Naive thymus-derived CD4-positive, alpha-beta T cell (primary cell): Measurements from ENCODE around the gene LILRB4. TPM values are rescaled to one million over a fixed set of nuclear protein-coding genes. Genes with fewer than 3 reads are reported as not detected.
"Not testable (repeated sequence)": the region's sequence is repeated elsewhere in the genome, so short reads cannot be mapped to it uniquely, and the experiment has no call there.

Experiments
- ATAC-seq: fragments of 150-1000 bp; cut with Tn5 transposase; 2 replicates; pipeline ENCODE4 v1.10.0; 2021; ENCODE audit warnings: mild to moderate bottlenecking, moderate library complexity
- CTCF ChIA-PET: fragments of 350-600 bp; sonication (Branson Sonifier 250); formaldehyde crosslinking; loops from one replicate; lab custom pipeline; 2021; ENCODE audit warnings: antibody characterized with exemption; lab: Charles Lee
- POLR2A ChIA-PET: fragments of 350-600 bp; sonication (Branson Sonifier 250); formaldehyde crosslinking; loops from one replicate; lab custom pipeline; 2021; ENCODE audit warnings: antibody characterized with exemption, inconsistent platforms; lab: Charles Lee
- DNase-seq, 9 donors: peaks; one replicate each; pipeline versions ENCODE4 v3.0.0 to v3.0.0-alpha.2; 2020 to 2022; ENCODE audit warnings: mixed read lengths in 1 of 9
- H3K27ac ChIP-seq: one replicate; pipeline ENCODE4 v1.7.0; 2013; ENCODE audit warnings: mild to moderate bottlenecking, low read depth, low read length, moderate library complexity
- H3K27me3 ChIP-seq, 2 donors: one replicate each; pipeline ENCODE4 v1.7.0; 2013; ENCODE audit warnings: low read length in 2 of 2, mild to moderate bottlenecking in 2 of 2, moderate library complexity in 2 of 2; ENCODE audit not compliant: control insufficient read depth in 2 of 2, insufficient read depth in 2 of 2
- H3K36me3 ChIP-seq, 3 experiments: 1 replicate in 2 of 3; 2 replicates in 1 of 3; pipeline ENCODE4 v1.7.0; 2013; ENCODE audit warnings: low read length in 3 of 3, mild to moderate bottlenecking in 3 of 3, moderate library complexity in 1 of 3; ENCODE audit not compliant: insufficient read depth in 3 of 3, control insufficient read depth in 2 of 3
- H3K4me1 ChIP-seq, 2 donors: one replicate each; pipeline ENCODE4 v1.7.0; 2013; ENCODE audit warnings: low read length in 2 of 2, mild to moderate bottlenecking in 2 of 2, moderate library complexity in 1 of 2; ENCODE audit not compliant: control insufficient read depth in 2 of 2, insufficient read depth in 2 of 2
- H3K4me3 ChIP-seq: 2 replicates; pipeline ENCODE4 v1.7.0; 2013; ENCODE audit warnings: mild to moderate bottlenecking, low read length
- H3K9me3 ChIP-seq, 3 experiments: 1 replicate in 2 of 3; 2 replicates in 1 of 3; pipeline ENCODE4 v1.7.0; 2013; ENCODE audit warnings: low read length in 3 of 3; ENCODE audit not compliant: control insufficient read depth in 2 of 3
- H3K27ac Mint-ChIP-seq, 9 donors: one replicate each; pipeline ENCODE4 v1.8.0; 2020 to 2022; ENCODE audit warnings: mixed read lengths in 9 of 9, mild to moderate bottlenecking in 8 of 9, moderate library complexity in 5 of 9, inconsistent platforms in 2 of 9
- H3K27me3 Mint-ChIP-seq, 5 donors: one replicate each; pipeline ENCODE4 v1.8.0; 2021 to 2022; ENCODE audit warnings: mixed read lengths in 5 of 5, mild to moderate bottlenecking in 1 of 5
- H3K36me3 Mint-ChIP-seq, 5 donors: one replicate each; pipeline ENCODE4 v1.8.0; 2020 to 2022; ENCODE audit warnings: mixed read lengths in 5 of 5, mild to moderate bottlenecking in 3 of 5, inconsistent platforms in 1 of 5
- H3K4me1 Mint-ChIP-seq, 7 donors: one replicate each; pipeline ENCODE4 v1.8.0; 2020 to 2022; ENCODE audit warnings: mixed read lengths in 7 of 7, mild to moderate bottlenecking in 3 of 7, inconsistent platforms in 1 of 7
- H3K4me3 Mint-ChIP-seq, 10 donors: one replicate each; pipeline ENCODE4 v1.8.0; 2020 to 2022; ENCODE audit warnings: mild to moderate bottlenecking in 10 of 10, mixed read lengths in 10 of 10, moderate library complexity in 6 of 10, inconsistent platforms in 2 of 10
- H3K9me3 Mint-ChIP-seq, 11 donors: one replicate each; pipeline ENCODE4 v1.8.0; 2020 to 2022; ENCODE audit warnings: mixed read lengths in 11 of 11, mild to moderate bottlenecking in 4 of 11, inconsistent platforms in 1 of 11, moderate library complexity in 1 of 11
- intact Hi-C, 2 donors: fragments of 100-400 bp; cut with micrococcal nuclease; formaldehyde crosslinking; loops; one replicate each; pipeline ENCODE4 v1.15.1; 2023
- polyA plus RNA-seq, 2 donors: library from polyadenylated mRNA; unstranded; fragments of 300-500 nt; fragmentation: Illumina TruSeq; gene quantifications; one replicate each; pipeline ENCODE4 v1.2.3, GENCODE V29; 2021
- total RNA-seq, 6 experiments: library from RNA in 5 of 6; stranded (reverse) in 5 of 6; gene quantifications; 1 replicate in 5 of 6; 2 replicates in 1 of 6; pipeline ENCODE4 v1.2.3 and lab custom pipeline; 2021 to 2026

The LILRB4 gene
- total and polyA plus RNA-seq, 7 experiments from 2014 or later = 0.15 to 20.2 (median 2.5) TPM; not detected in 2

- peaks cover 2 to 26% (median 12%) of the 10 kb centered on the region in 11 donors for H3K9me3 Mint-ChIP-seq
- no peaks in the 10 kb centered on the region for H3K36me3 ChIP-seq
- ChIA-PET CTCF (no interaction called here), POLR2A (no interaction called here)
- no peak overlapping the region for H3K27ac ChIP-seq
- no peaks in the 10 kb centered on the region for H3K27me3 ChIP-seq
- no peak overlapping the region for H3K4me3 Mint-ChIP-seq
- ATAC-seq = no peak
- no peak overlapping the region for H3K4me3 ChIP-seq
- no peak for DNase-seq
- intact Hi-C loops = no loop called here
- H3K36me3 Mint-ChIP-seq = peaks cover 0 to 9% (median 0%) of the 10 kb centered on the region in 5 donors
- H3K27me3 Mint-ChIP-seq = peaks cover 6 to 24% (median 23%) of the 10 kb centered on the region in 5 donors
- H3K4me1 Mint-ChIP-seq = peaks cover 0 to 3% (median 0%) of the 10 kb centered on the region in 7 donors
- no peak overlapping the region for H3K27ac Mint-ChIP-seq
- no peaks in the 10 kb centered on the region for H3K4me1 ChIP-seq
- peaks cover 0 to 9% (median 0%) of the 10 kb centered on the region in 3 experiments for H3K9me3 ChIP-seq
Observed at GRCh38 chr19:54668353-54668752, 5.6 kb downstream of the LILRB4 start.

- no peaks in the 10 kb centered on the region for H3K36me3 ChIP-seq
- ATAC-seq = no peak
- no peak for DNase-seq
- Mint-ChIP-seq H3K27me3 (peaks cover 6 to 27% (median 19%) of the 10 kb centered on the region in 5 donors), H3K4me3 (no peak overlapping the region), H3K4me1 (peaks cover 0 to 3% (median 0%) of the 10 kb centered on the region in 7 donors), H3K27ac (no peak overlapping the region), H3K36me3 (peaks cover 0 to 9% (median 0%) of the 10 kb centered on the region in 5 donors), H3K9me3 (peaks cover 2 to 25% (median 12%) of the 10 kb centered on the region in 11 donors)
- no peak overlapping the region for H3K4me3 ChIP-seq
- CTCF ChIA-PET = interaction anchor here (0.6 kb wide), 2 partner anchors 16 to 190 kb away, joined by 3 read pairs; no protein-coding TSS in a partner anchor
- intact Hi-C loops = no loop called here
- no peaks in the 10 kb centered on the region for H3K4me1 ChIP-seq
- peaks cover 0 to 9% (median 0%) of the 10 kb centered on the region in 3 experiments for H3K9me3 ChIP-seq
- no peak overlapping the region for H3K27ac ChIP-seq
- no peaks in the 10 kb centered on the region for H3K27me3 ChIP-seq
- POLR2A ChIA-PET = no interaction called here
Observed at GRCh38 chr19:54670576-54671357, 8.0 kb downstream of the LILRB4 start.

- Mint-ChIP-seq H3K36me3 (peaks cover 0 to 3% (median 0%) of the 10 kb centered on the region in 5 donors), H3K9me3 (peaks cover 2 to 18% (median 8%) of the 10 kb centered on the region in 11 donors), H3K27ac (no peak overlapping the region), H3K27me3 (peaks cover 6 to 34% (median 29%) of the 10 kb centered on the region in 5 donors), H3K4me3 (no peak overlapping the region), H3K4me1 (peaks cover 0 to 3% (median 0%) of the 10 kb centered on the region in 7 donors)
- H3K36me3 ChIP-seq = no peaks in the 10 kb centered on the region
- ChIA-PET POLR2A (no interaction called here), CTCF (interaction anchor here (0.6 to 1.0 kb wide), 4 partner anchors 21 to 191 kb away, joined by 3 read pairs; no protein-coding TSS in a partner anchor)
- DNase-seq (no peak), ATAC-seq (no peak)
- H3K27ac ChIP-seq = no peak overlapping the region
- no peak overlapping the region for H3K4me3 ChIP-seq
- no peaks in the 10 kb centered on the region for H3K9me3 ChIP-seq
- H3K27me3 ChIP-seq = no peaks in the 10 kb centered on the region
- intact Hi-C loops = no loop called here
- no peaks in the 10 kb centered on the region for H3K4me1 ChIP-seq
Observed at GRCh38 chr19:54673222-54673621, 10.4 kb downstream of the LILRB4 start.

GRCh38 chr19:54674021-54674617, 11.3 kb downstream of the LILRB4 start:
- intact Hi-C loops = no loop called here
- no peak overlapping the region for H3K27ac Mint-ChIP-seq
- no peak for DNase-seq
- no peaks in the 10 kb centered on the region for H3K9me3 ChIP-seq
- no peaks in the 10 kb centered on the region for H3K4me1 ChIP-seq
- no peak overlapping the region for H3K27ac ChIP-seq
- ChIA-PET CTCF (interaction anchor here (0.6 to 1.5 kb wide), 4 partner anchors 18 to 193 kb away, joined by 3 to 6 read pairs (median 4); no protein-coding TSS in a partner anchor), POLR2A (interaction anchor here (0.5 kb wide), 1 partner anchor 193 kb away, joined by 3 read pairs; no protein-coding TSS in a partner anchor)
- no peaks in the 10 kb centered on the region for H3K36me3 ChIP-seq
- ATAC-seq = no peak
- H3K4me1 Mint-ChIP-seq = peaks cover 0 to 3% (median 0%) of the 10 kb centered on the region in 7 donors
- no peak overlapping the region for H3K4me3 Mint-ChIP-seq
- no peaks in the 10 kb centered on the region for H3K27me3 ChIP-seq
- no peak overlapping the region for H3K4me3 ChIP-seq
- H3K36me3 Mint-ChIP-seq = no peaks in the 10 kb centered on the region
- peaks cover 8 to 41% (median 28%) of the 10 kb centered on the region in 5 donors for H3K27me3 Mint-ChIP-seq
- peaks cover 0 to 9% (median 5%) of the 10 kb centered on the region in 11 donors for H3K9me3 Mint-ChIP-seq

- POLR2A ChIA-PET = not testable (repeated sequence)
Observed at GRCh38 chr19:54676210-54676834, 13.5 kb downstream of the LILRB4 start.

GRCh38 chr19:54677217-54677616, 14.4 kb downstream of the LILRB4 start:
- no peak overlapping the region for H3K27ac ChIP-seq
- no peak for DNase-seq
- CTCF ChIA-PET = interaction anchor here (0.8 kb wide), 1 partner anchor 1311 kb away, joined by 3 read pairs; no protein-coding TSS in a partner anchor
- no peaks in the 10 kb centered on the region for H3K4me1 ChIP-seq
- no peaks in the 10 kb centered on the region for H3K36me3 ChIP-seq
- Mint-ChIP-seq H3K4me1 (peaks cover 0 to 2% (median 0%) of the 10 kb centered on the region in 7 donors), H3K4me3 (no peak overlapping the region), H3K9me3 (no peaks in the 10 kb centered on the region), H3K27ac (no peak overlapping the region), H3K27me3 (peaks cover 2 to 34% (median 23%) of the 10 kb centered on the region in 5 donors), H3K36me3 (no peaks in the 10 kb centered on the region)
- H3K4me3 ChIP-seq = no peak overlapping the region
- H3K27me3 ChIP-seq = no peaks in the 10 kb centered on the region
- no peak for ATAC-seq
- POLR2A ChIA-PET = no interaction called here
- no peaks in the 10 kb centered on the region for H3K9me3 ChIP-seq
- intact Hi-C loops = no loop called here

More at GRCh38 chr19:54676210-54676834, 13.5 kb downstream of the LILRB4 start:
- not testable (repeated sequence) for H3K36me3 ChIP-seq, H3K9me3 ChIP-seq, H3K4me3 Mint-ChIP-seq, H3K36me3 Mint-ChIP-seq, H3K27ac ChIP-seq, H3K4me1 ChIP-seq, H3K27me3 ChIP-seq, H3K4me1 Mint-ChIP-seq, H3K27ac Mint-ChIP-seq, H3K4me3 ChIP-seq, H3K9me3 Mint-ChIP-seq
- CTCF ChIA-PET = interaction anchor here (0.6 to 0.8 kb wide), 4 partner anchors 199 to 1312 kb away, joined by 3 to 4 read pairs (median 3); no protein-coding TSS in a partner anchor
- ATAC-seq (peak; percentile 64), DNase-seq (peak in 4 of 9 donors; percentile 8 to 20 (median 19))
- intact Hi-C loops = loop anchor here (1.0 kb wide), 2 partner anchors 23 to 195 kb away; no protein-coding TSS in a partner anchor
- H3K27me3 Mint-ChIP-seq = peaks cover 2 to 34% (median 20%) of the 10 kb centered on the region in 5 donors
